Stimulated activated effector memory CD8-positive, alpha-beta T cell treated with anti-CD3 and anti-CD28 coated beads, Interleukin-12 subunit alpha, Interleukin-12 subunit beta, amount 100 ng/mL, for 72 hours (primary cell): ENCODE measurements around the gene CELA1.
"Not testable (repeated sequence)": the region's sequence is repeated elsewhere in the genome, so short reads cannot be mapped to it uniquely, and the experiment has no call there.

Experiments used
- ATAC-seq: fragments of 150-1000 bp; cut with Tn5 transposase; 2 replicates; pipeline ENCODE4 v1.10.0; 2021
- DNase-seq, 2 donors: peaks; one replicate each; pipeline ENCODE4 v3.0.0; 2021 to 2022; ENCODE audit warnings: low spot score in 2 of 2
- H3K27ac Mint-ChIP-seq: one replicate; pipeline ENCODE4 v1.8.0; 2022; ENCODE audit warnings: mild to moderate bottlenecking, mixed read lengths
- H3K36me3 Mint-ChIP-seq: one replicate; pipeline ENCODE4 v1.8.0; 2022; ENCODE audit warnings: mild to moderate bottlenecking, mixed read lengths
- H3K4me1 Mint-ChIP-seq: one replicate; pipeline ENCODE4 v1.8.0; 2022; ENCODE audit warnings: mixed read lengths
- H3K4me3 Mint-ChIP-seq: one replicate; pipeline ENCODE4 v1.8.0; 2022; ENCODE audit warnings: mild to moderate bottlenecking, mixed read lengths
- H3K9me3 Mint-ChIP-seq: one replicate; pipeline ENCODE4 v1.8.0; 2022; ENCODE audit warnings: mixed read lengths

Gene CELA1

GRCh38 chr12:51320311-51320694 lies 26.2 kb downstream of the CELA1 start:
- Mint-ChIP-seq H3K27ac (peak overlapping the region; percentile 97), H3K4me1 (peaks cover 77% of the 10 kb centered on the region)
- no peak for DNase-seq

GRCh38 chr12:51318846-51319599 lies 27.5 kb downstream of the CELA1 start:
- Mint-ChIP-seq H3K27ac (peak overlapping the region; percentile 97), H3K4me3 (peak overlapping the region; percentile 41), H3K4me1 (peaks cover 70% of the 10 kb centered on the region), H3K36me3 (peaks cover 89% of the 10 kb centered on the region), H3K9me3 (no peaks in the 10 kb centered on the region)
- DNase-seq (no peak), ATAC-seq (peak; percentile 55)

More at GRCh38 chr12:51320311-51320694, 26.2 kb downstream of the CELA1 start:
- ATAC-seq, result no peak
- peaks cover 85% of the 10 kb centered on the region for H3K36me3 Mint-ChIP-seq
- H3K4me3 Mint-ChIP-seq, result no peak overlapping the region
- H3K9me3 Mint-ChIP-seq, result no peaks in the 10 kb centered on the region

DNA sequence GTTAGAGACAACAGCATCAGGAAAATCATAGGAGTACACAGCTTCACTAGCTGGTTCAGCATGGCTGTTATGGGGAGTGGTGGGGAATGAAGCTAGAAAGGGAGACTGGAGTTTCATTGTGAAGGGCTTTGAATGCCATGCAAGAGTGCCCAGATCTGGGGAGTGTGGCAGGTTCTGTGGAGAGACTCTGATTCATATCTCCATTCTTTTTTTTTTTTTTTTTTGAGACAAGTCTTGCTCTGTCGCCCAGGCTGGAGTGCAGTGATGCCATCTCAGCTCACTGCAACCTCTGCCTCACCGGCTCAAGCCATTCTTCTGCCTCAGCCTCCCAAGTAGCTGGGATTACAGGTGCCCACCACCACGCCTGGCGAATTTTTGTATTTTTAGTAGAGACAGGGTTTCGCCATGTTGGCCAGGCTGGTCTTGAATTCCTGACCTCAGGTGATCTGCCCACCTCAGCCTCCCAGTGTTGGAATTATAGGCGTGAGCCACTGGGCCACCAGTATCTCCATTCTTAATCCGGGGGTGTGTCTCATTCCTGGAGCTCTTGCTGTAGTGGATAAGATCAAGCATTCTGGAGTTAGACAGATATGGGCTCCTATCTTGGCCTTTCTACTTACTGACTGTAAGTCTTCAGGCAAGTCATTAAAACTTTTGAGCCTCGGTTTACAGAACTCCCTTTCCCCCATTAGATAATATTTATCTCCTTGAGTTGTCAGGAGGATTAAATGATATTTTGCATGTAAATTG lies 28.2 kb downstream of the CELA1 start:
- H3K9me3 Mint-ChIP-seq, DNase-seq: not testable (repeated sequence)
- peak; percentile 42 for ATAC-seq
- Mint-ChIP-seq H3K36me3 (peaks cover 93% of the 10 kb centered on the region), H3K4me1 (peaks cover 70% of the 10 kb centered on the region), H3K27ac (peak overlapping the region; percentile 97), H3K4me3 (peak overlapping the region; percentile 41)

DNA sequence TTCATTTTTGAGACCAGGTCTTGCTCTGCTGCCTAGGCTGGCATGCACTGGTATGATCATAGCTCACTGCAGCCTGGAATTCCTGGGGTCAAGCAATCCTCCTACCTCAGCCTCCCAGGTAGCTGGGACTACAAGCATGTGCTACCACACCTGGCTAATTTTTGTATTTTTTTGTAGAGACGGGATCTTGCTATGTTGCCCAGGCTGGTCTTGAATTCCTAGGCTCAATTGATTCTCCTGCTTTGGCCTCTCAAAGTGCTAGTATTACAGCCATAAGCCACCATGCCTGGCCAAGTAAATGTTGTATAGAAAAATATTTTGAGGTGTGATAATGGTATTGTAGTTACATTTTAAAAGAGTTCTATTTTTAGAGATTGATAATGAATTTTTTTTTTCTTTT lies 35.1 kb downstream of the CELA1 start:
- Mint-ChIP-seq H3K9me3 (no peaks in the 10 kb centered on the region), H3K36me3 (peaks cover 95% of the 10 kb centered on the region), H3K4me1 (peaks cover 44% of the 10 kb centered on the region), H3K27ac (peak overlapping the region; percentile 64), H3K4me3 (no peak overlapping the region)
- no peak for ATAC-seq
- no peak for DNase-seq

- Mint-ChIP-seq H3K4me1 (peaks cover 40% of the 10 kb centered on the region), H3K36me3 (peaks cover 99% of the 10 kb centered on the region), H3K9me3 (no peaks in the 10 kb centered on the region), H3K4me3 (no peak overlapping the region), H3K27ac (peak overlapping the region; percentile 64)
- ATAC-seq (peak; percentile 37), DNase-seq (no peak)
Observed at GRCh38 chr12:51307655-51308593, 38.6 kb downstream of the CELA1 start.

DNA sequence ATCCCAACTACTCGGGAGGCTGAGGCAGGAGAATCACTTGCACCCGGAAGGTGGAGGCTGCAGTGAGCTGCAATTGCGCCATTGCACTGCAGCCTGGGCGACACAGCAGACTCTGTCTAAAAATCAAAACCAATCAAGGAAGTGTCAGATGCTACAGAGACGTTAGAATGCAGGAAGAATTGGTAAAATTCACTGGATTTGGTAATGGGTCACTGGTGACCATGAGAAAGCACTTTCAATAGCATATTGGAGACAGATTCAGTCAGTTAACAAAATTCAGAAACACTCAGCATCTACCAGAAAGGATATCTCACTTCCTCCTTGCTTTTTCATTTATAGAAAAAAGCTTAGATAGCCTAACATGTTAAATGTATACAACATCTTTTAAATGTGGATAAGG lies 40.0 kb downstream of the CELA1 start:
- Mint-ChIP-seq H3K9me3 (no peaks in the 10 kb centered on the region), H3K27ac (peak overlapping the region; percentile 10), H3K4me1 (peaks cover 33% of the 10 kb centered on the region), H3K4me3 (no peak overlapping the region), H3K36me3 (peaks cover 99% of the 10 kb centered on the region)
- DNase-seq (no peak), ATAC-seq (no peak)

- H3K27ac Mint-ChIP-seq, result peak overlapping the region; percentile 14
- not testable (repeated sequence) for H3K9me3 Mint-ChIP-seq
Observed at GRCh38 chr12:51300768-51301167, 45.7 kb downstream of the CELA1 start.

DNA sequence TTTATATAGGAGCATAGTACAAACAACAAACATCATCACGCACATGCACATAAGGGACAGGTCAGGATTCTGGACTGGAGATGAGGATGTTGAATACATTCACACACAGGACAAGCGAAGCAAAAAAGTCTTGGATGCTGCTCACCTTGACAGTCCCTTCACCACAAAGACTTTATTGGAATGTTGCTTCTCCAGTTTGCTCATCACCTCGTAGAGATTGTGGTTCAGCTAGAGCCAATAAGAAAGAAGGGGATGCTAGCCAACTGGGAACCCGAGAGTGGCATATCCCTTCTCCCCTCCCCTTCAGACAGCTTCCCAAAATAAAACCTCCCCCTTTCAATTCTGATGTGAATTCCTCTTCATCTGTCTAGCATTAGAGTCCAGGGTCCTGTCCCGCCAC lies 50.8 kb downstream of the CELA1 start:
- peaks cover 100% of the 10 kb centered on the region for H3K36me3 Mint-ChIP-seq
- H3K4me1 Mint-ChIP-seq, result peaks cover 13% of the 10 kb centered on the region
- ATAC-seq (no peak), DNase-seq (no peak)
- no peaks in the 10 kb centered on the region for H3K9me3 Mint-ChIP-seq
- no peak overlapping the region for H3K4me3 Mint-ChIP-seq
- H3K27ac Mint-ChIP-seq, result peak overlapping the region; percentile 26

More at GRCh38 chr12:51300768-51301167, 45.7 kb downstream of the CELA1 start:
- peaks cover 100% of the 10 kb centered on the region for H3K36me3 Mint-ChIP-seq
- not testable (repeated sequence) for DNase-seq, ATAC-seq, H3K4me3 Mint-ChIP-seq
- H3K4me1 Mint-ChIP-seq, result peaks cover 12% of the 10 kb centered on the region

GRCh38 chr12:51294097-51294496 lies 52.4 kb downstream of the CELA1 start:
- ATAC-seq, DNase-seq, H3K9me3 Mint-ChIP-seq, H3K4me1 Mint-ChIP-seq, H3K4me3 Mint-ChIP-seq: not testable (repeated sequence)
- Mint-ChIP-seq H3K36me3 (peaks cover 100% of the 10 kb centered on the region), H3K27ac (peak overlapping the region; percentile 64)

DNA sequence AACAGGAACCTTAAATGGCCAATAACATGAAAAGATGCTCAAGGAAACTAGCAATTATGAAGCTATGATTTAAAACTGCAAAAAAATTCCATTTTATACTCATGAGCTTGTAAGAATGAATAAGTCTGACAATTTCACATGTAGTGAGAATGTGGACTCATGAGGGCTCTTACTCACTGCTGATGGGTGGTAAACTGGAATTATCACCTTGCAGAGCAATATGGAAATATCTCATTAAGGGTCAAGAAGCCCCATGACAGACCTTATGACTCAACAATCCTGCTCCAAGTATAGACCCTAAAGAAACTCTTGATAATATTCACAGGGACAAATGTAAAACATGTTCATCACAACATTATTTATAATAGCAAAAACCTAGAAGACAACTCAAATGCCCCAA lies 52.8 kb downstream of the CELA1 start:
- Mint-ChIP-seq H3K27ac (peak overlapping the region; percentile 64), H3K4me3 (no peak overlapping the region), H3K36me3 (peaks cover 100% of the 10 kb centered on the region), H3K9me3 (no peaks in the 10 kb centered on the region), H3K4me1 (peaks cover 7% of the 10 kb centered on the region)
- DNase-seq (no peak), ATAC-seq (peak; percentile 89)

DNA sequence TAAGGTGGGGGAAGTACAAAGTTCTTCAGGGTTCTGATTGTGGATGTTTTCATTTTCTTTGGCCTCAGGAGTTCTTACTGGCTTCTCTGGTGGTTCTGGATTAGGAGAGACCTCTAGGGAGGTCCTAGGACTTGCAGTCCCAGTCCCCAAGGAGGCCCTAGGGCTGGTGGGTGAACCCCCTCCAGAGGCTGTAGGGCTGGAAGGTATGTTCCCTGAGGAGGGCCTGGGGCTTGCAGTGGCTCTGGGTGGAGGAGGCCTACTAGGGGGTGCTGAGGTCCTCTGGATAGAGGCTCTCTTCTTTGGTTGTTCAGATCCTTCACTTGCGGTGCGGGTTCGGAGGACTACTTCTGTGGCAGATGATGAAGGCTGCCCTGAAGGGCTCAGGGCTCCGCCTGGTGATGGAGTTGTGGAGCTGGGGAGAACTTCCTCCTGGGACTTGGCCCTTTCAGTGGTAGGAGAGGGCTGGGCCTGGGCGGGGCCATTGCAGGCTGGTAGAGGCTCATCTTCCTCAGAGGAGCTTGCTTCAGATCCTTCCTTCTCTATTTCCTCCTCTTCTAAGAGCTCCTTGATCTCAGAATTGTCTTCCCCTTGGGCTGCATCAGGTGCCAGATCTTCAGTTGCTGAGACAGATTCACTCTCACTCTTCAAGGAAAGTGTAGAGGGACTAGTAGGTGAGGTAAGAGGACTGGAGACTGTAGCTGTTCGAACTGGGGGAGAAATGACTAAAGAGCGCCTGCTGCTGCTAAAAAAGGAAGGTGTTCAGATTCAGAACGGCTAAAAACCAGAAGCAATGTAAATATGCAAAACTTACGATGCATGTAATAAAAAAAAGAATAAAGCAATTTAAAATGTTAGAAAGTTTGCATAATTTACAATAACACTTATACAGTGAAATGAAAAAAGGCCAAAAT lies 54.6 kb downstream of the CELA1 start:
- H3K9me3 Mint-ChIP-seq, ATAC-seq, H3K4me3 Mint-ChIP-seq, DNase-seq, H3K4me1 Mint-ChIP-seq: not testable (repeated sequence)
- Mint-ChIP-seq H3K27ac (peak overlapping the region; percentile 70), H3K36me3 (peaks cover 100% of the 10 kb centered on the region)

GRCh38 chr12:51285843-51286242 lies 60.6 kb downstream of the CELA1 start:
- ATAC-seq (no peak), DNase-seq (no peak)
- Mint-ChIP-seq H3K4me1 (no peaks in the 10 kb centered on the region), H3K9me3 (no peaks in the 10 kb centered on the region), H3K27ac (peak overlapping the region; percentile 69), H3K36me3 (peaks cover 100% of the 10 kb centered on the region), H3K4me3 (no peak overlapping the region)

DNA sequence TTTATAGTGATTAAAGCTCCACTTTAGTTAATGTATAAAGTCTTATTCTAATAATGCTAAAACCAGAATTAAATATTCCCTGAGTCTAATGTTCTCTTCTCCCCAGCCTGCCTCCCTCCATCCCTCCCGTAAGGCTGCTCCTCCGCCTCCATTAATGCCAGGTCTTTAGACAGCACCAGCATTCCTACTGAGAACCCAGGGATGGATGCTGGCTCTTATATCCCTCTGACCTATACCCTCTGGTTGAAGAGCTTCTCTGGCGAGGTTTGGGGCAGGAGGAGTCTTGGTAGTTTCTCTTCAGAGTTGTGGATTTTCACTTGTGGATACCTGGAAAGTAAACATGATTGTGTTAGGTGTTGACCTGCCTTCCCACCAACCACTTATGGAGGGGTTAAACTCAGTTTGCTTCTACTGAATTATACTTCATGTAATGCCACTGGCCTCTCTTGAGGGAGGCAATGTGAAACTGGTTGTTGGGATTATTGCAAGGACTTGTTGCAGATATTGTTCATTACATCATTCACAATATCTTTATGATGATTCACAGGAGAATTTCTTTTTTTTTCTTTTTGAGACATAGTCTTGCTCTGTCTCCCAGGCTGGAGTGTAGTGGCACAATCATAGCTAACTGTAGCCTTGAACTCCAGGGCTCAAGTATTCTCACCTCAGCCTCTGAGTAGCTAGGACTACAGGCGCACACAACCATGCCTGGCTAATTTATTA lies 65.1 kb downstream of the CELA1 start:
- ATAC-seq, result no peak
- no peak for DNase-seq
- H3K4me1 Mint-ChIP-seq, result no peaks in the 10 kb centered on the region
- H3K9me3 Mint-ChIP-seq, result no peaks in the 10 kb centered on the region
- peaks cover 70% of the 10 kb centered on the region for H3K36me3 Mint-ChIP-seq
- H3K4me3 Mint-ChIP-seq, result no peak overlapping the region
- H3K27ac Mint-ChIP-seq, result peak overlapping the region; percentile 8
